ENCODE measurements around the gene PKNOX2. TPM values are rescaled to one million over a fixed set of nuclear protein-coding genes. Genes with fewer than 3 reads are reported as not detected.

PKNOX2 gene
- total RNA-seq, 1 experiment from 2014 or later: not detected

DNA sequence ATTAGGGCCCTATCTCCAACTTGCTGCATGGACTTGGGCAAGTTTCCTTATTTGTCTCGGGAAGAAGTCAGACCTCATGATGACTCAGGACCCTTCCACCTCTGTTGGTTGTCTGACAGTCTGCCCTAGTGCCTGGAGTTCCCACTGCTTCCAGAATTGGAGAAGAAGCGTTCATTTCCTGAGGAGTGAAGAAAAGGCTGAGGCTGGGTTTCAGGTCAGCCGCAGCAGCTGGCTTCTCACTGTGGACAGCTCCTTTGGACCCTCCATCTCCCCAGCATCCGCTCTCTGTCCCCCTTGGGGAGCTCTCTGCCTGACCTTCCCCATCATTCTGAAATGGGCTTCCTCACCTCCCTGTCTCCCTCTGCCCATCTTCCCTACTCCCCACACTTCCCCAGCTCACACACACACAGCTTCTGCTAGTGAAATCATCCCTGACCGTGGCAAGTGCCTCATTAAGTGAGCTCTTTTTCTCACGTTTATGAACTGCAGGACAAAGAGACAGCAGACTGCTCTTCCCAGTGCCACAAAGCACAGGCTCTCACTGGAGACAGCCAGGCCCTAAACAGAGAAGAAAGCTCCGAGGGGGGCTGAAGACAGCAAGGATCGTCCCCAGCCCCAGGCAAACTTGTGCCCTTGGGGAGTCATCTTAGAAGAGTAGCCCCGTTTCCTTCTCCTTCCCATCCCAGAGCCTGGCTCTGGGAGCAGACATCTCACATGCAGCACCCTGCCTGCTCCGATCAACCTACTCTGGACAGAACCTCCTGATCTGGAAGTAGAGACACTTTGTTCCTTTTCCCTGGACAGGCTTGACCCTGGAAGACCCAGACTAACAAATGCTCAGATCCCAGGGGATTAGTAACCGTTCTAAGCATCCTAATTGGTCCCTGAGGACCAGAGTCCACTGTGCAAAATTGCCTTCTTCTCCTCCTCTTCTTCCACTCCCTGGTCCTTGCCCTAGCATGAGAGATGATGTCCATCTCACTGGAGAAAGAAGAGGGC is 173.6 kb downstream of the PKNOX2 start:
- DNase-seq (ENCODE audit: low read depth in 1 of 2, low spot score in 2 of 2): no peak
- Histone ChIP-seq H3K36me3 (no peaks in the 10 kb centered on the region), H3K27me3 (replicated peaks) (no peaks in the 10 kb centered on the region), H3K27ac (no peak overlapping the region), H3K4me3 (no peak overlapping the region), H3K4me1 (replicated peaks) (no peaks in the 10 kb centered on the region), H3K9me3 (replicated peaks) (no peaks in the 10 kb centered on the region)

DNA sequence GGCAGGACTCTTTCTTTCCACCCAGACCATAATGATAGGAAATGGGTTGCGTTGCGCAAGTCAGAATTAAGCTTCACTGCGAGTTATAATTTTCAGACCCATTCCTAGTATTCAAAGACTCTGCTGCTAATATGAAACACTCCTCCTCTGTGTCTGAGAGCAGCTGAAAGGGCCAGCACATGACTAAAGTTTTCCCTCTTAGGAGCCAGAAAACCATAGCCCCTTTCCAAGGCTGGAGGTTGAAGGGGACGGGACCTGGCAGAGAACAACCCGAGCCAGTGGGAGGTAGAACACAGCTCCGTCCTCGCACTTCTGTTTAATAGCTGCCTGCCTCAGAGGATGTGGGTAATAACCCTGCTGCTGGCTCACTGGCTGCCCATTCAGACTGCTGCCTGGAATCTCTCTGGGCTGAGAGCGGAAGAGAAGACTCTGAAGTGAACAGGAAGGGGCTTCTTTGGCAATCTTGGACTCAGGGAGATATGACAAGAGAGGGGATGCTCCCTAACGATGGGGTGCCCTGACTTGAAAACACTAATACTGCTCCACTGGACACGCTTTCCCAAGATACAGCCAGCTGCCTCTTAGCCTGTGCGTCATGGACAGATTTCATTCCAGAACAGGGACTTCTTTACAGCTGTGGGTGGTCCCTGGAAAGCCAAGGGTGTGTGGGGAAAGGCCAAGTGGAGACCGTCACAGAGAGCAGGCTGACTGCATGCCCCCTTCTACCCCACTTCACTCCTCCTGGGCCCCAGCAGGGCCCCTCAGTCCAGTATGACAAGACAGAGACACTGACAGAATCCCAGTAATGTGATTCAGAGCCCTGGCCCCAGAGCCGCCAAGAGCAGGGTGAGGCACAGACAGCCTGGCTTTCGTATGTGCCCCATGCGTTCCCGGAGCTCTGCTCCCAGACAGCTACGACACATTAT is 174.6 kb downstream of the PKNOX2 start:
- Histone ChIP-seq H3K4me3 (no peak overlapping the region), H3K27ac (no peak overlapping the region), H3K27me3 (replicated peaks) (no peaks in the 10 kb centered on the region), H3K4me1 (replicated peaks) (no peaks in the 10 kb centered on the region), H3K36me3 (no peaks in the 10 kb centered on the region), H3K9me3 (replicated peaks) (no peaks in the 10 kb centered on the region)
- DNase-seq (ENCODE audit: low read depth in 1 of 2, low spot score in 2 of 2): no peak

DNA sequence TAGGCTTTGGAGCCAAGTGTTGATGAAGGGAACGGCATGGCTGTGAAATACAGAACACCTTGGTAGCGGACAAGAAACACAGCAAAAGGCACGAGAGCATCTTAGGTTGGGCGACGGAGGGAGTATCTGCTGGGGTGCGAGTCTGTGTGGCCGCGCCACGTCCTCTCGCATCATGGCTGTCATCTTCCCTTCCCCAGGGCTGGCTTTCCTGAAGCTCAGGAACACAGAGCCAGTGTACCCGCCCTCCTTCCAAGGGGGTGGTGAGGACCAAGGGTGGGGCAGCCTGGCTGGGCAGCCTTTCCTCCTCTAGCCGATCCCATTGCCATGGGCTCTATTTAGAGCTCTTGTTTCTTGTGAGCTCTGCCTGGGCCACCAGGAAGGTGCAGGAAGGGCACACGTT is 177.1 kb downstream of the PKNOX2 start:
- no peak for DNase-seq (ENCODE audit: low read depth in 1 of 2, low spot score in 2 of 2)
- Histone ChIP-seq H3K27me3 (replicated peaks) (no peaks in the 10 kb centered on the region), H3K27ac (no peak overlapping the region), H3K36me3 (no peaks in the 10 kb centered on the region), H3K9me3 (replicated peaks) (no peaks in the 10 kb centered on the region), H3K4me3 (no peak overlapping the region), H3K4me1 (replicated peaks) (no peaks in the 10 kb centered on the region)

DNA sequence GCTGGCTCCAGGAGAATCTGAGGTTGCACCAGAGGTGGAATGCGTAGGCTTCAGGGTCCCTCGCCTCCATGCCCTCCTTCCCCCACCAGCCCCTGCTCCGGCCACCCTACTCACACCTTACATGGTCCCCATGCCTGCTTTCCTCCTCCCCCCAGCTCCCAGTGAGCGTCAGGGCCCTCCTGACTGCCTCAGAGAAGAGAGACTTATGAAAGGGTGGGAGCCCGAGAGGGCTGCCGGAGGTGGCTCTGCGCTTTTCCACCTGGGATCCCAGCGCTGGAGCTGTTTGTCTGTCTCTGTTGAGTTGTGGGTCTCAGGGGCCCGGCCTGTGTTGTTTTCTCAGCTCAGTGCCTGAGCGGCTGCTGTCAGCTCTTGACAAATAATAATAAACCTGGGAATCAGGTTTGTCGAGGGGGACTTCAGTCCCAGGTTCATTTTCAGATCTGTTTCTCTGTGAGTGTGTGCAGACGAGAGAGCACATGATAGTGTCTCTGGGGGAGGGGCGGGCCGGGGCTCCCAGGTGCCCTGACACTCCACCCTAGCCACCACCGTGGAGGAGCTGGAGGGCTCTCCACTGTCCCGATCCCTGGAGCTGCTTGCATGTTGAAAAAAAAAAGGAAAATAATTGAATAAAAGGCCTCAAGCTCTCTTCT is 177.9 kb downstream of the PKNOX2 start:
- H3K36me3 ChIP-seq: no peaks in the 10 kb centered on the region
- no peaks in the 10 kb centered on the region for H3K27me3 ChIP-seq (replicated peaks)
- no peak overlapping the region for H3K27ac ChIP-seq
- no peaks in the 10 kb centered on the region for H3K9me3 ChIP-seq (replicated peaks)
- H3K4me1 ChIP-seq (replicated peaks): no peaks in the 10 kb centered on the region
- no peak overlapping the region for H3K4me3 ChIP-seq
- no peak for DNase-seq (ENCODE audit: low read depth in 1 of 2, low spot score in 2 of 2)

DNA sequence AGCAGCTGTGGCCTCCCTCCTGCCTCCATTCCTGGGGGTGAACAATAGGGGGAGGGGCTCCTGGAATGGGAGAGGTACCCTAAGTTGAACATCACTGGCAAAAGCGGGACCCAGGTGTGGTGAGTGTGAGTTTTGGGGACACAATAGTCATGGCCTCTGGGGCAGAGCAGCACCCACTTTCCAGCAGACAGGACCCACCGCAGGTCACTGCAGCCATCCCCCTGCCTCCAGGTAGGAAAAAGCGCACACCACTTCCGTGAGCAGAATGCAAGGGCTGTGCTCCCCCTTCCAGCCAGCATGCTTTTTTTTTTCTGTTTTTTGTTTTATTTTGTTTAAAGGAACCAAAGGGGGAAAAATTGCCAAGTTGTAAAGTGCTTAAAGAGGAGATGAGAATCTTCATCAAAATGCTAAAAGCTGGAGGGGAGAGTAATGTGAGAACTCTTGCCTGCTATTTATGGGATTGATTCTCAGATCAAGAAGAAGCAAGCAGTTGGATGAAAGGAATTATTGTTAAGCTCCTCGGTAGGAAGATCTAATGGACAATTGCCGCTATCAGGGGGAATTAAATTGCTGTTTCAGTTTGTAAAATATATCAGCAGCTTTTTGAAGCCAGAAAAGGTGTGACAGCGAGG is 178.7 kb downstream of the PKNOX2 start:
- no peaks in the 10 kb centered on the region for H3K4me1 ChIP-seq (replicated peaks)
- no peak for DNase-seq (ENCODE audit: low read depth in 1 of 2, low spot score in 2 of 2)
- H3K9me3 ChIP-seq (replicated peaks): no peaks in the 10 kb centered on the region
- H3K27ac ChIP-seq: no peak overlapping the region
- H3K4me3 ChIP-seq: no peak overlapping the region
- H3K27me3 ChIP-seq (replicated peaks): no peaks in the 10 kb centered on the region
- no peaks in the 10 kb centered on the region for H3K36me3 ChIP-seq

DNA sequence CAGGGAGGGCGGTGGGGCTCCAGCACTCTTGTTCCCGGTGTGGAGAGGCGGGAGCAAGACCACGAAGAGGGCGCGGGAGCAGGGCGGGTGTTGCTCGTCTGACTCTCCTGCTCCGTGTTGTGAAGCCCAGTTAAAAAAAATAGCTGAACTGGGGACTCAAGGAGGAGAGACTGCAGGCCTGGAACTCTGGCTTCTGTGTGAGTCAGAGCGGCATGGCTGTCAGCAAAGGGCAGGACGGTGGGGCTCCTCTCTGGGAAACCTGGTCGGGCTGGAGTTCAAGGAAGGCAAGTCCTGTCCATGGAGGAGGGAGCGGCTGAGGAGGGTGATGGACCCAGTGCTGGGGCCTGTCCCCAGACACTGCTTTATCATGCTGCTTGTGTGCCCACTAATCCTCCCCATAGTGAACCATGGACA is 179.2 kb downstream of the PKNOX2 start:
- Histone ChIP-seq H3K27me3 (replicated peaks) (no peaks in the 10 kb centered on the region), H3K4me1 (replicated peaks) (no peaks in the 10 kb centered on the region), H3K9me3 (replicated peaks) (no peaks in the 10 kb centered on the region), H3K27ac (no peak overlapping the region), H3K36me3 (no peaks in the 10 kb centered on the region), H3K4me3 (no peak overlapping the region)
- DNase-seq (ENCODE audit: low read depth in 1 of 2, low spot score in 2 of 2): no peak

DNA sequence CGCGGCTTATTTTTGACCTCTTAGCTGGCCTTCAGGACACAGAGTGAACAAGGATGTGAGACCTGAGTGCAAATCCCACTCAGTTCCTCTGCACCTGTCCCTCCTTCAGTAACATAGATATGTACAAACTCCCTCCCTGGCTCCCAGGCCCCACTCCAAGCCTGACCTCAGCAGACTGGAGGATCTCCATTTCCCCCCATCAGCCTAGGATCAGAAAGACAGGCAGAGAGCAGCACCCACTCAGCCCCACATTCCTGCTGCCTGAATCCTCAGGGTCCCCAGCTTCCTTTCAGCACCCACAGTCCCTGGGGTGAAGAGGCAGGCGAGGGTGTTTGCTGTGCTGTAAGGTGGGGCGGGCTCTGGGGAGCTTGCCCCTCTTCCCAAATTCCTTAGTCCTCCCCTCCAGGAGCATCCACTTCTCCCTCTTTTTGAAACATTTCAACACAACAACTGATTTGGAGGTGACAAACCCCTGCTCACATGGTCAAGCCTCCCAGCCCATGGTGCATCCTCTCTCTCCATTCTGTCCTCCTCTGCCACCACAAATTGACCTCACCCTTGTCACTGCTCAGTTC is 180.4 kb downstream of the PKNOX2 start:
- H3K27ac ChIP-seq: no peak overlapping the region
- H3K9me3 ChIP-seq (replicated peaks): no peaks in the 10 kb centered on the region
- no peaks in the 10 kb centered on the region for H3K4me1 ChIP-seq (replicated peaks)
- no peak for DNase-seq (ENCODE audit: low read depth in 1 of 2, low spot score in 2 of 2)
- H3K4me3 ChIP-seq: no peak overlapping the region
- H3K27me3 ChIP-seq (replicated peaks): no peaks in the 10 kb centered on the region
- H3K36me3 ChIP-seq: no peaks in the 10 kb centered on the region

DNA sequence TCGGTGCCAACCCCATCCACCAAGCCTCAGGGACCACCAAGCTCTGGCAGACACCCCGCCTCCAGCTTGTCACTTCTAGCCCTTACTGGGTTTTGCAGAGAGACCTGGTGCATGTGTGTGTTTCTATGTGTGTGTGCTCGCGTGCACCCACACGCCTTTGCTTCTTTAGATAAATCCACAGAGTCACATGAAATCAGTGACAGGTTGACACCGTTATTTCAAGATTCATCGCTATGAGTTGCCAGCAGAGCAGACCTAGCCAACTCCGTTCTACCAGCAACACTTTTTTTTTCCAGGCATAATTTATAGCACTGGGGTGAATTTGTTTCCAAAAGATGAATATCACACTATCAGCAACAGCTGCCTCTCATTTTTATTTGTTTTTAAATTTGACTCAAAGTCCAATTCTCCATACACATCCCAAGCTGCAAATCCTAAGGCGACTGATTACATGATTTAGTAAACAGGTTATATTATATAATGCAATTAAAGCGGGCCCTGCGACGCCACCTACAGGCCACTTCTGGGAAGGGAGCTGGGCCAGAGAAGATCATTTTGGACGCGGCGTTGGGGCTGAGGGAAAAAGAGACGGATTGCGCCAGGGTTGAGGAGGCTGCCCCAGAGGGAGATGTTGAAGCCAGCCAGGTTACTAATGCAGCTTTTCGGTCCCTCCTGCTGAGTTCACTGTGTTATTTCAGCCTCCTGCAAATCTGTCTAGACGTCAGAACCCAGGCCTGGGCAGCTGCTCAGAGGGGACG is 181.0 kb downstream of the PKNOX2 start:
- DNase-seq (ENCODE audit: low read depth in 1 of 2, low spot score in 2 of 2): no peak
- Histone ChIP-seq H3K27ac (no peak overlapping the region), H3K4me1 (replicated peaks) (no peaks in the 10 kb centered on the region)

DNA sequence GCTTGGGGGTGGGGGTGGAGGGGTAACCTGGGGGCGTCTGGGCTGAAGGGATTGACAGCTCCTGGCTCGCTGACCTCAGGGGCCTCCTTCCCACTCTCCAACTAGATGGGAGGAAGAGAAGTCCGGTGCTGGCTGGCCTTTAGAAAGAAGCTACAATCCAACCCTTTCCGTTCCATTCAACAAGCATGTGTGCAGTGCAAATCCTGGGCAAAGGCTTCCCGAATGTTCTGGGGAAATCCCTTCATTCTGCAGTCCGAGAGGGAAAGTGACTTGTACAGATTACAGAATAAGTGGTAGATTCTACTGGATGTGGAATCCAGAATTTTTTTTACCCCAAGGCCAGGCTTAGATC is 181.6 kb downstream of the PKNOX2 start:
- no peak for DNase-seq (ENCODE audit: low read depth in 1 of 2, low spot score in 2 of 2)
- no peaks in the 10 kb centered on the region for H3K36me3 ChIP-seq
- H3K4me1 ChIP-seq (replicated peaks): no peaks in the 10 kb centered on the region
- no peak overlapping the region for H3K27ac ChIP-seq
- no peaks in the 10 kb centered on the region for H3K9me3 ChIP-seq (replicated peaks)
- H3K27me3 ChIP-seq (replicated peaks): no peaks in the 10 kb centered on the region
- no peak overlapping the region for H3K4me3 ChIP-seq

More for the DNA sequence above, 181.0 kb downstream of the PKNOX2 start:
- no peaks in the 10 kb centered on the region for H3K9me3 ChIP-seq (replicated peaks)
- H3K27me3 ChIP-seq (replicated peaks): no peaks in the 10 kb centered on the region
- no peak overlapping the region for H3K4me3 ChIP-seq
- H3K36me3 ChIP-seq: no peaks in the 10 kb centered on the region

DNA sequence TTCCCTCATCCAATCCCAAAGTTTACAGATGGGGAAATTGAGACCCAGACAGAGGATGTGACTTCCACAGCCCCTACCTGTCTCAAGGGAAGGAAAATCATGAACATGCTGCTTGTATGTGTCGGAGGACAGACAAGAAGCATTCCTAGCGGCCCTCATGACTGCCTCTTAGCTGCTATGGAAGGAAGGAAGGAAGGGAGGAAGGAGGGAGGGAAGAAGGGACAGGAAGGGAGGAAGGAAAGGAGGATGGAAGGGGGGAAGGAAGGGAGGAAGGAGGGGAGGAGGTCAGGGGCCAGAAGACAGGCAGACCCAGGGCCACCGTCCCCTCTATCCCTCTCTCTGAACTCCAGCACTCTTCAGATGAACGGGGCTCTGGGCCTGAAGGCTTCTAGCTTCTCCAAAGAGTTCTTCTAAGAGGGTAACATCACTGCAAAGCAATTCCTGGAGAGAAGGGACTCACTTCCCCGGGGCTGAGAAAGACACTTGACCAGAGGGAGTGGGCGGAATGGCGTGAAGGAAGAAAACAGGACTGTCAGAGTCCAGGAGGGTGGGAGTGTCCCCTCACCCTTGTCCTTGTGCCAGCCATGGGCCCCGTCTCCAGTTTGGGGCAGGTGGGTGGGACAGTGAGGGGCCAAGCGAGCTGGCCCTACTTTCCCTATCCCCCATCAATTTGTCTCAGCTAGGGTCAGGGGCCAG is 182.2 kb downstream of the PKNOX2 start:
- H3K27ac ChIP-seq: no peak overlapping the region
- H3K4me3 ChIP-seq: no peak overlapping the region
- no peaks in the 10 kb centered on the region for H3K36me3 ChIP-seq
- no peaks in the 10 kb centered on the region for H3K27me3 ChIP-seq (replicated peaks)
- H3K9me3 ChIP-seq (replicated peaks): no peaks in the 10 kb centered on the region
- no peak for DNase-seq (ENCODE audit: low read depth in 1 of 2, low spot score in 2 of 2)
- H3K4me1 ChIP-seq (replicated peaks): no peaks in the 10 kb centered on the region

DNA sequence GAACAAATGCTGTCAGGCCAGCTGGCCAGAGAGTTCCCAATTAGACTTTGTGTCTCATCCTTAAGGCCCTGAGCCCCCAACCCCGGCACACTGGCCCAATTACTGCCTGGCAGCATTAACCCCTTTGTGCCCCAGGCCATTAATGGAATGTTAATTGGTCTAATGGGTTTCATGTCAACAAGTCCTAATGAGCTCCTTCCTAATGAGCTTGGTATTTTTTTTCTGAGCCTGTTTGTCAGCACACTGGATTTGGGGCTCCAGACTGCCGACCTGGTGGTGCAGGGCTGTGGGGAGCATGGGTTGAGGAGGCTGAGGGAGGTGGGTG is 182.7 kb downstream of the PKNOX2 start:
- no peak for DNase-seq (ENCODE audit: low read depth in 1 of 2, low spot score in 2 of 2)
- Histone ChIP-seq H3K27me3 (replicated peaks) (no peaks in the 10 kb centered on the region), H3K4me1 (replicated peaks) (no peaks in the 10 kb centered on the region), H3K36me3 (no peaks in the 10 kb centered on the region), H3K4me3 (no peak overlapping the region), H3K27ac (no peak overlapping the region), H3K9me3 (replicated peaks) (no peaks in the 10 kb centered on the region)

DNA sequence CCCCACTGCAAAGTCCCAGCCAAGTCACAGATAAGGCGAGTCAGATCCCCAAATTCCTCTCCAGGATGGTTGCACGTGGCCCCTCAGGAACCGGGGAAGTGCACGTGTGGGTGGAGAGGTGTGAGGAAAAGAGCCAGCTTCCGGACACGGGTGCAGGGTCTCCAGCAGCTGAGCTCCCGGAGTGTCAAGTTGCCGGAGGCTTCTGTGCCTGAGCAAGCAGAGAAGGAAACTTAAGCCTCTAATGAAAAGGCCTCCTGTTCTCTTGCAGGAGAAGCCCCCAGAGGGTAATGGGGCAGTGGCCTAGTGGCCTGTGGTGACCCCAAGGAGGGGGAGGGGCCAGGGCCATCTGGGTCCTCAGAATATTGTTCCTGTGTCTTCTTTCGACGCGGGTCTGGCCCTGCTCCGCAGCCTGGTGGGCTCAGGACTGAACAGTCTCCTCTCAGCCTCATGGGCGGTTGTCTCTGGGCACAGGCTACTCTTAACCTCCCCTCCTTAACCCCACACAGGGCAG is 183.6 kb downstream of the PKNOX2 start:
- Histone ChIP-seq H3K36me3 (no peaks in the 10 kb centered on the region), H3K9me3 (replicated peaks) (no peaks in the 10 kb centered on the region), H3K27me3 (replicated peaks) (no peaks in the 10 kb centered on the region), H3K4me3 (no peak overlapping the region), H3K4me1 (replicated peaks) (no peaks in the 10 kb centered on the region), H3K27ac (no peak overlapping the region)
- DNase-seq (ENCODE audit: low read depth in 1 of 2, low spot score in 2 of 2): no peak

All from SJSA1 (cell line).